Colon (tissue), 2 donors: ENCODE results near the gene PCCB.
"Not testable (repeated sequence)": the region's sequence is repeated elsewhere in the genome, so short reads cannot be mapped to it uniquely, and the experiment has no call there.

Experiments used
- FAIRE-seq: peaks from 2 replicates; lab custom pipeline; 2012; peaks lifted over from hg19 to GRCh38; lab: Jason Lieb, UNC
- donor health status: control.
- donor health status: control.

The PCCB gene

DNA sequence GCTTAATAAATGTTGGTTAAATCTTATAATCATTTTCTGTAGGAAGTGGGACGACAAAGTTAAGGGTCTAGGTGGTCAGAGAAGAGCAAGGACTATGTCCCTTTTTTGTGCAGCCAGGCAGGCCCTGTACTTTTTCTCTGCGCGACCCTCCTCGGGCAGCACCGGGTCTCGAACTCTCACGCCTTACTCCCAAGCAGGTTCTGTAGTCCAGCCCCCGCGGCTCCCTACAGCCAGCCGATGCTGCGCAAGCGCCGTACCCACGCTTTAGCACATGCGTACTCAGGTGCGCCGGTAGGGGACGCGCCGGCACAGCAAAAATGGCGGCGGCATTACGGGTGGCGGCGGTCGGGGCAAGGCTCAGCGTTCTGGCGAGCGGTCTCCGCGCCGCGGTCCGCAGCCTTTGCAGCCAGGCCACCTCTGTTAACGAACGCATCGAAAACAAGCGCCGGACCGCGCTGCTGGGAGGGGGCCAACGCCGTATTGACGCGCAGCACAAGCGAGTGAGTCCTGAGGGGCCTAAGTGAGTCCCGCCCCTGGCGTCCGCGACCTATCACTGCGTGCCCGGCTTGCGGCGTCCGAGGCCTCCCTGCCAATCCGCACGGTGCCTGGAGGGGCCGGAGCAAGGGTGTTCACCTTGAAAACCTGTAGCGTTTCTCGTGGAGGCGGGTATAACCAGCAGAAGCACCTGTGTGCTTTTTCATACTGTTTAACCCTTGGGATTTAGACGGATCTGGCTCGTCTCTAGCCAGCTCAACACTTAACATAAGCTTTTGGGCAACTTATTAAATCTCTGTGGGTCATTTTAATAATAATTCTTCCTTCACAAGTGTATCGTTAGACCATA is at the start of gene PCCB:
Gene PCCB (plus strand): TSS at position 282 of the 844 bp plus-strand sequence. CDS start 36 bp downstream, at position 318.
- FAIRE-seq = no peak

DNA sequence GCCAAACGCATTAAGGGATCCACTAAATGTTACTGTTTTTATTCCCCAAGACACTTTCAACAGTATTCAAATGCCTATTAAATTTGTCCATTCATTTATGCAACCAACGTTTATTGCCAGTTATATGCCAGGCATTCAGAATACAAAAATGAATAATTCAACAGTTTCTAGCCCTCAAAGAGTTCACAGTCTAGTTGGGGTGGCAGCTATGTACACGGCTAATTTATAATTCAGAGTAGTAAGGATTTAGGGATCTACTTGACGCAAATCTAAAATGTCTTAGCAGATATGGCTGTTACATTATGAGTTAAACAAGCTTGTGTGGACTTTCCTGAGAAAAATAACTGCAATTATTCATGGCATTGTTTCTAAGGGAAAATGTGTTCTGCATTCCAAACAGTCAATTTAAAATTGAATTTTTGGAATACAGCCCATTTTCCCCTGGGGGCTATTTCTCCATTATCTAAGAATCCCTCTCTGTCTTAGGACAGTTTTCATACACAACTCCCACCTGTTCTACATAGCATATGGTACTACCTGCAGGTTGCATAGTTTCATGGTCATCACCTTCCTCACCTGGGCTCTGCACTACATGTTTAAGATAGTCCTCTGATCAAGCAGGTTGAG is 42.5 kb upstream of the PCCB start:
- FAIRE-seq = no peak

- no peak for FAIRE-seq
Observed at GRCh38 chr3:136209921-136210320, 40.2 kb upstream of the PCCB start.

DNA sequence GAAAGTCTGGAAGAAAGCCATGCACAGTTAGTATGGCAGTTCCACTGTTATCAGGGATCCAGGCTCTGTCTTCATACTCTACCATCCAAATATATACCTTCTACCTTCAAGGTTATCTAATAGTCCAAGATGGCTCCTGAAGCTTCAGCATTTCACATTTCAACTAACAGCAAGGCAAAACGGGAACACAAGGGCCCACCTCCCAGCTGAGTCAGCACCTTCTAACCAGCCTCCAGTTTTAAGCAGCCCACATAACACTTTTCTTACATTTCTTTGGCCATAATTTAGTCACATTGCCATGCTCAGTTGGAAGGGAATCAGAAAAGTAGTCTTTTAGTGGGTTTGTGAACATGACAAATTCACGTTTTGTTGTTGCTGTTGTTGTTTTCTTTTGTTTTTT is 38.6 kb upstream of the PCCB start:
- FAIRE-seq = no peak

DNA sequence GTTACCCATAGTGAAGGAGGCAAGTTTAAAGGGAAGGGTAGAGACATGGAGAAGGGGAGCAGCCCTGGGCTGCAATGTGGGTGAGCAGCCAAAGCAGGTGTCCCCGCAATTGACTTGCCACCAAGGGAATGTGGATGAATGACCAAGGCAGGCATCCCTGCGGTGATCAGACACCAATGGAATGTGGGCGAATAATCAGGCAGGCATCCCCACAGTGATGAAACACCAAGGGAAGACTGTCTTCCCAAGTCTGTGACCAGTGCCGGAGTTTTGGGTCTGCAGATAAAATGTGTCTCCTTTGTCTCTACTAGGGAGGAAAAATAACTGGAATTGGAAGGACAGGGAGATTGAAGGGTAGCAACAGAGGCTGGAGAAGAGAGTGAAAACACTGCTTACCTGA is 27.4 kb upstream of the PCCB start:
- FAIRE-seq = not testable (repeated sequence)

DNA sequence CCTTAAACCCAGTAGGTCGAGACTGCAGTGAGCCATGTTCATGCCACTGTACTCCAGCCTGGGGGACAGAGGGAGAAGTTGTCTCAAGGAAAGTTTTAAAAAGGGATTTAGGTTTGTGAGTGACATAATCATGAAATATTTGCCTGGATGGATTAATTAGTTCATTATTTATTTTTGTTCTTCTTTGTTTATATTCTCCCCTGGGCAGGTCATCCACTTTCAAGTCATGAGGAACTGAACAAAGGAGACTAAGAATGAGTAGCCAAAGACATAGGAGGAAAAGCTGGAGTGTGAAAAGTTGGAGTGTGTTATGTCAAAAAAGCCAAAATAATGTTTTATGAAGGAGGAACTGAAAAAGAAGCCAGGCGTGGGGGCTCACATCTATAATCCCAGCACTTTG is 17.7 kb upstream of the PCCB start:
- no peak for FAIRE-seq

GRCh38 chr3:136235545-136235944 is 14.6 kb upstream of the PCCB start:
- FAIRE-seq = no peak

GRCh38 chr3:136236109-136236508 is 14.0 kb upstream of the PCCB start:
- FAIRE-seq = no peak

GRCh38 chr3:136237103-136237502 is 13.0 kb upstream of the PCCB start:
- no peak for FAIRE-seq

GRCh38 chr3:136237961-136238649 is 12.0 kb upstream of the PCCB start:
- no peak for FAIRE-seq

GRCh38 chr3:136239094-136239493 is 11.0 kb upstream of the PCCB start:
- no peak for FAIRE-seq

DNA sequence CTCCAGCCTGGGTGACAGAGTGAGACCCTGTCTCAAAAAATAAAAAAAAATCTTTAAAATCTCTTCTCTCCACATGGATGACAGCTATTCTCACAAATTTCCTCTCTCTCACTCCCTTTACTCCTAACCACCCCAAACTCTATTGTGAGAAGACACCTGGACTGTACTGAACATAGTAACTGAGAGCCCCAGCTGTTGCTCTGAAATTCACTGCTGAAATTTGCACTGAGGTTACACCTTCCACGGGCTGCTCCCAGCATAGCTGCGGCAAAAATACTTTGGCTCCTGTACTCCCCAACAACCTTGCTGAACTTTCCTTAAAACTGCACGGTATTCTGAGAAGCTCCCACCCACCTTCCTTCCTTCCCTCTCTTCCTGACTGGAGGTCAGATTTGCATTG is 4.4 kb upstream of the PCCB start:
- no peak for FAIRE-seq

DNA sequence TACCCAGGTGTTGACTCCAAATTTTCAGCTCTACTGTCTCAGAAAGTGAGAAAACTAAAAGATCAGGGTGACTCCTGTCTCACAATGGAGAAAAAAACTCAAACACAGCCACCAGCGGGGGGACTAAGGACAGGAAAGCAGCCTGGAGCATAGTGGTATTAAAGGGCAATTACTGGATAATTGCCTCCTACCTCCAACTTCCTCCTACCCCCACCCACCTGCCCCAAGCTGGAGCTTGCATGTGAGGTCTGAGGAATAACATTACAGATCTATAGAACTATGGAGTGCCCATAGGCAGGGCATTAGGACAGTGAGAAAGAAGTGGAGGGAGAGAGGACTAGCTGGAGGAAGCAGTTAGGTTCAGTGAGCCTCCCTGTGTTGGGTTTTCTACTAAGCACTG is 2.7 kb upstream of the PCCB start:
- no peak for FAIRE-seq

DNA sequence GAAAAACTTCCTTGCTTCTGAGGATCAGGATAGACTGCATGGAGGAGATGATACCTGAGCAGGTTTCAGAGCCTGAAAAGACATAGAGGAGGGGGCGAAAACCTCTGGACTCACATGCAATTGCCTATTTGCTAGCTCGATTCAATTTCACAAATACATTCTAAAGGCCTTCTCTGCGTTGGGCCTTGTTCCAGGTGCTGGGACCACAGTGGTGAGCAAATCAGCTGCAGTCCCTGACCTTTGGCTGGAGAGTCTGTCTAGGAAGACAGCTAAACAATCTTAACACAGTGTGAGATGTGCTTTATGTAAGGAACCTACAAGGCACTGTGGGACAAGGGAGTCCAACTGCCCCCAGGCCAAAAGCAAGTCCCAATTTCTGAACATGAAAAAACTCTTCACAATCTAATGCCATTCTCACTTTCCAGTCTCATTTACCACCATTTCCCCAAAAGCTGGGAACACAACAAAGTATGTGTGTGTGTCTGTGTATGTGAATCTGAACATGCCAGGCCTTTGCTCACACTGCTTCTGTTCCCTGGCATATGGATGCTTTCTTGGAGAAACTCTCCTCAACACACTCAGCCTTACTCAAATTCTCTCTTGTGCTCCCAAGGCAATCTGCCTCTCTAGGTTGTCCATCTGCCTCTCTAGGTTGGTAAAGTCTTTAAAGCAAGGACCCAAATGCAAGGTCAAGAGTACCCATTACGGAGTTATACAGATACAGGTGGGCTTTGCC is 2.1 kb upstream of the PCCB start:
- no peak for FAIRE-seq

- no peak for FAIRE-seq
Observed at GRCh38 chr3:136249091-136249490, 1.0 kb upstream of the PCCB start.

GRCh38 chr3:136249593-136249992 is 547 bp upstream of the PCCB start:
- no peak for FAIRE-seq

GRCh38 chr3:136250903-136251460 is 842 bp downstream of the PCCB start:
- FAIRE-seq = no peak

GRCh38 chr3:136251511-136251910 is 1.4 kb downstream of the PCCB start:
- no peak for FAIRE-seq

DNA sequence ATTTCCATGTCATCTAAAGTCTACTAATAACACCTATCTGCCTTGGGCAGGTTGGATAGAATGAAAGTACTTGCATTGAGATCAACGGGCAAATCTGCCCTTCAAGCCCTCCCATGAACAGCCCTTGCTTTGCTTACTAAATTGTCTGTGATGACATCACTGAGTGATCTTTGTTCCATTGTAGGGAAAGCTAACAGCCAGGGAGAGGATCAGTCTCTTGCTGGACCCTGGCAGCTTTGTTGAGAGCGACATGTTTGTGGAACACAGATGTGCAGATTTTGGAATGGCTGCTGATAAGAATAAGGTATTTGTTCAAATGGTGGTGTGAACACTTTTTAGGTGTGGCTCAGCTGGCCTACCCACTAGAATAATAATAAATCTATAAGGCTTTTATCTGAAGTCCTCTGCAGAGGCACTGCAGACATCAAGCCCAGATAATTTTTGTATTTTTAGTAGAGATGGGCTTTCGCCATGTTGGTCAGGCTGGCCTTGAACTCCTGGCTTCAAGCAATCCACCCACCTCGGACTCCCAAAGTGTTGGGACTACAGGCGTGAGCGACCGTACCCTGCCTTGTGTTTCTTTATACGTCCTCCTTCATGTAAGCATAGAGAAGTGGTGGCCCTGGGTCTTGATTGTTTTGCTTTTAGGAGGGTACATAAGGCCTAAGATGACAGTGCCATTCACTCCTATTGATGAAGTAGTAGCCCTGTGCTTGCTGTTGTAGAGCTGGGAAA is 5.7 kb downstream of the PCCB start:
- no peak for FAIRE-seq

DNA sequence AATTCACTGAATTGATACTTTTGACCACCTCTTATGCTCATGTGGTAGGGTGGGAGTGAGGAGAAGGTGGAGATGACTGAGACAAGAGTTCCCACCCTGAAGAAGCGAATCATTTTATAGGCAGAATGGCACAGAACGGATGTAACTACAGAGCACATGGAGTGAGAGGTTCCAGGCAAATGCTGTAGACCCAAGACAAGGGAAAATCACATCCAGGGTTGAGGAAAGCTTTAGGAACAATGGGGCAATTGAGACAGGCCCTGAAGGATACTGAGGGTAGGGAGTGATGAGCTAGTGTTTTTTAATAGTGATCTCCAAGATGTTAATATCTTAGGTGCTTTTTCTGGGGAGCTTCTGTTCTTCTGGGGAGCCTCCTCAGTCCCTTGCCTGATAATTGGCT is 8.1 kb downstream of the PCCB start:
- FAIRE-seq = no peak

DNA sequence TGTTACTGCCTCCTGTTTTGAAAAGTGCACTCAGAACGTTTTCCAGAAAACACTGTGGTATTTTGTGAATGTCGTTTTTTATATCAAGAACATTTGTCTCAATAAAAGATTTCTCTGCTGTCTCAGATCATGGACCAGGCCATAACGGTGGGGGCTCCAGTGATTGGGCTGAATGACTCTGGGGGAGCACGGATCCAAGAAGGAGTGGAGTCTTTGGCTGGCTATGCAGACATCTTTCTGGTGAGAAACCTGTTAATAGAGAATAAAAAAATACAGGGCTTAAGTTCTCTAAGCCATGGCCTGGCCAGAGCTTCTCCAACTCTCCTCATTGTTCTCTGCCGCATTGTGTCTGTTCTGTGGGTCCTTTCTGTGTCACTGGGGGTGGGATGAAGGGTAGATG is 11.7 kb downstream of the PCCB start:
- FAIRE-seq = no peak
